Upper lobe of right lung (tissue), 1 donor: Measurements from ENCODE around the gene ULK2. TPM values are rescaled to one million over a fixed set of nuclear protein-coding genes. Genes with fewer than 3 reads are reported as not detected.

ENCODE experiments used
- ATAC-seq: fragments of 200-7000 bp; cut with Tn5 transposase; one replicate; pipeline ENCODE4 v1.9.1; 2020; ENCODE audit warnings: mild to moderate bottlenecking, moderate library complexity
- DNase-seq: peaks from one replicate; pipeline ENCODE4 v3.0.0-alpha.2; 2020
- H3K27ac ChIP-seq: fragments of 200-600 bp; one replicate; pipeline ENCODE4 v1.8.0; 2022
- H3K27me3 ChIP-seq: fragments of 200-600 bp; one replicate; pipeline ENCODE4 v1.8.0; 2022; ENCODE audit warnings: mild to moderate bottlenecking
- H3K36me3 ChIP-seq: fragments of 200-600 bp; one replicate; pipeline ENCODE4 v1.8.0; 2022
- H3K4me1 ChIP-seq: fragments of 200-600 bp; one replicate; pipeline ENCODE4 v1.8.0; 2022
- H3K4me3 ChIP-seq: fragments of 200-600 bp; one replicate; pipeline ENCODE4 v1.8.0; 2022; ENCODE audit warnings: mild to moderate bottlenecking
- H3K9me3 ChIP-seq: fragments of 200-600 bp; one replicate; pipeline ENCODE4 v1.8.0; 2022
- intact Hi-C: fragments of 100-400 bp; cut with DNase I; formaldehyde crosslinking; loops from one replicate; pipeline ENCODE4 v1.11.0; 2022
- total RNA-seq: library from RNA; stranded (reverse); fragmentation: NEBNext Ultra II Directional; extraction: Animal tissue kit (Norgen Biotek cat#: 25700); gene quantifications from one replicate; pipeline ENCODE4 v1.2.1, GENCODE V29; 2021
- TF ChIP-seq, protein P1 (sequence below): fragments of 200-600 bp; IDR thresholded peaks from one replicate; pipeline ENCODE4 v1.8.0; 2022; ENCODE audit warnings: antibody characterized with exemption
- donor health status: DM: no; HTN: yes; CAD: no; lungs with severe emphysema.

The ULK2 gene
- total RNA-seq, 1 donor from 2014 or later: 30.8 TPM

GRCh38 chr17:19759568-19760549, 107.9 kb downstream of the ULK2 start:
- no peaks in the 10 kb centered on the region for H3K36me3 ChIP-seq
- H3K4me1 ChIP-seq: no peaks in the 10 kb centered on the region
- TF ChIP-seq, protein P1, sequence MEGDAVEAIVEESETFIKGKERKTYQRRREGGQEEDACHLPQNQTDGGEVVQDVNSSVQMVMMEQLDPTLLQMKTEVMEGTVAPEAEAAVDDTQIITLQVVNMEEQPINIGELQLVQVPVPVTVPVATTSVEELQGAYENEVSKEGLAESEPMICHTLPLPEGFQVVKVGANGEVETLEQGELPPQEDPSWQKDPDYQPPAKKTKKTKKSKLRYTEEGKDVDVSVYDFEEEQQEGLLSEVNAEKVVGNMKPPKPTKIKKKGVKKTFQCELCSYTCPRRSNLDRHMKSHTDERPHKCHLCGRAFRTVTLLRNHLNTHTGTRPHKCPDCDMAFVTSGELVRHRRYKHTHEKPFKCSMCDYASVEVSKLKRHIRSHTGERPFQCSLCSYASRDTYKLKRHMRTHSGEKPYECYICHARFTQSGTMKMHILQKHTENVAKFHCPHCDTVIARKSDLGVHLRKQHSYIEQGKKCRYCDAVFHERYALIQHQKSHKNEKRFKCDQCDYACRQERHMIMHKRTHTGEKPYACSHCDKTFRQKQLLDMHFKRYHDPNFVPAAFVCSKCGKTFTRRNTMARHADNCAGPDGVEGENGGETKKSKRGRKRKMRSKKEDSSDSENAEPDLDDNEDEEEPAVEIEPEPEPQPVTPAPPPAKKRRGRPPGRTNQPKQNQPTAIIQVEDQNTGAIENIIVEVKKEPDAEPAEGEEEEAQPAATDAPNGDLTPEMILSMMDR: no peak
- intact Hi-C loops: loop anchor here (5.0 kb wide), 1 partner anchor 243 kb away; no protein-coding TSS in a partner anchor
- no peak for DNase-seq
- H3K4me3 ChIP-seq: no peak overlapping the region
- no peaks in the 10 kb centered on the region for H3K27me3 ChIP-seq
- H3K27ac ChIP-seq: no peak overlapping the region
- no peaks in the 10 kb centered on the region for H3K9me3 ChIP-seq
- ATAC-seq: no peak

GRCh38 chr17:19757536-19758180, 110.1 kb downstream of the ULK2 start:
- DNase-seq (no peak), ATAC-seq (no peak)
- no peaks in the 10 kb centered on the region for H3K9me3 ChIP-seq
- no peak overlapping the region for H3K4me3 ChIP-seq
- H3K27me3 ChIP-seq: no peaks in the 10 kb centered on the region
- no peak overlapping the region for H3K27ac ChIP-seq
- intact Hi-C loops: loop anchor here (5.0 kb wide), 1 partner anchor 240 kb away; no protein-coding TSS in a partner anchor
- no peaks in the 10 kb centered on the region for H3K36me3 ChIP-seq
- peaks cover 2% of the 10 kb centered on the region for H3K4me1 ChIP-seq
- TF ChIP-seq, protein P1: no peak

DNA sequence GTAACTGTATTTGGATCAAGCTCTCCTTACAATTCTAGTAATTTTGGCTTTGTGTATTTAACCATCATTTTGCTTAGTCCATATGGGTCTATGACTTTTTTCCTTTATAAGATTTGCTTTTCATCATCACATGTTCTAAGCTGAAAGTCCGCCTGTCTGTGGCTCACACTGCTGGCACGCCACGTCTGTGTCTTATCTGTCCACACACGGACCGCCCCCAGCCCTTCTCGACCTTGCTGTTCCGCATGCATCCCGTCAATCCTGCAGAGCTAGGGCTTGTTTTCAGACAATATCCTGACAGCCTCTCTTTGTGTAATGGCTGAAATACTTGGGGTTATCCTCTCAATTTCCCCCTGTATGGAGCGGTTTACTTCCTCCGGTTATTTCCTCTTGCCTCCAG, 111.2 kb downstream of the ULK2 start:
- ATAC-seq (no peak), DNase-seq (no peak)
- Histone ChIP-seq H3K4me3 (no peak overlapping the region), H3K27me3 (no peaks in the 10 kb centered on the region), H3K4me1 (peaks cover 5% of the 10 kb centered on the region), H3K27ac (no peak overlapping the region), H3K9me3 (no peaks in the 10 kb centered on the region), H3K36me3 (no peaks in the 10 kb centered on the region)
- TF ChIP-seq, protein P1: no peak
- intact Hi-C loops: loop anchor here (5.0 kb wide), 1 partner anchor 239 kb away; no protein-coding TSS in a partner anchor

DNA sequence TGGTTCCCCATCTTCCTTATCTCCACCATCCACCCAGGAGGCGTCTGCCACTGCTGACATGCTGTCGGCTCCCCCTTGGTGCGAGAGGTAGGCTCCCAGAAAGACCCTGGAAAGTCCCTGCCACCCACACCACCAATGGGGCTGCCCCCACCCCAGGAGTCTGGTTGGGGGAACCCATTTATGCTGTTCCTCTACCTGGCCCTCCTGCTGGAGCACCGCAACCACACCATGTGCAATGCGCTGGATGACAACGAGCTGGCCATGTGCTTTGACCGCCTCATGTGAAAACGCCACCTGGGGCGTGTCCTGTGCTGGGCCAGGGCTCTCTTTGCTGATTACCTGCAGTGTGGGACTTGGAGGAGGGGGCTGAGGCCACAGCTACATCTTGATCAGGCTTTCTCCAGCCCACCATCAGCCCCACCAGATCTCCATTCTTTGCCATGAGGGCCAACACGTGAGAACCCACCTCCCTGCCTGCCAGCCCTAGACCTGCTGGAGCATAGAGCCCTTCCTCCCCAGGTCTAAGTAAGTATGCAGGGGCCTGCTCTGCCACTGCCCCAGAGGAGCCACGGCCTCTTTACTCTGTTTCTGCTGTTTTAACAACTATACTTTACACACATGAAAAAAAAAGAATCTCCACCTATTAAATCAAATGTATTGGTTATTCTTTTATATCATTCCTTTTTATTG, 111.8 kb downstream of the ULK2 start:
- no peak overlapping the region for H3K4me3 ChIP-seq
- ATAC-seq (no peak), DNase-seq (no peak)
- H3K36me3 ChIP-seq: no peaks in the 10 kb centered on the region
- H3K4me1 ChIP-seq: peaks cover 5% of the 10 kb centered on the region
- no peak overlapping the region for H3K27ac ChIP-seq
- TF ChIP-seq, protein P1: no peak
- H3K9me3 ChIP-seq: no peaks in the 10 kb centered on the region
- intact Hi-C loops: loop anchor here (5.0 kb wide), 1 partner anchor 239 kb away; no protein-coding TSS in a partner anchor
- H3K27me3 ChIP-seq: no peaks in the 10 kb centered on the region

DNA sequence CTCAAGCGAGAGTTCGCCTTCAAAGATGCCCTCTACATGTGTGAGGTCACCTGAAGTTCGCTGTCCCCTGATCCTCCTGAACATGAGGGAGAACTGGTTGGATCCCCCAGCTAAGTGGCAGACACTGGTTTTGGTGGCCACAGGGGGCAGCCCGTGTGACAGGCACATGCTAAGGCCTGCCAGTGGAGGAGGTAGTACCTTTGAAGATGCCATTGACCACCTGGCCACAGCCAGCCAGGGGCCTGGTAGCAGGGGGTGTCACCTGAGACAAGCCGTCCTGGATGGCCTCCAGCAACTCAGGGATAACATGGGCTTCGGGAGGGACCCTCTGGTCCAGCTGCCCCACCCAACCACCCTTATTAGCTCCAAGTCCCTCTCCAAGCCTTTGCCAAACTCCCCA, 112.3 kb downstream of the ULK2 start:
- intact Hi-C loops: loop anchor here (5.0 kb wide), 1 partner anchor 238 kb away; no protein-coding TSS in a partner anchor
- Histone ChIP-seq H3K27ac (no peak overlapping the region), H3K27me3 (no peaks in the 10 kb centered on the region), H3K36me3 (no peaks in the 10 kb centered on the region), H3K4me1 (peaks cover 5% of the 10 kb centered on the region), H3K9me3 (no peaks in the 10 kb centered on the region), H3K4me3 (no peak overlapping the region)
- DNase-seq (no peak), ATAC-seq (no peak)
- TF ChIP-seq, protein P1: no peak
